Measurements from ENCODE around the gene ALAS1.

DNA sequence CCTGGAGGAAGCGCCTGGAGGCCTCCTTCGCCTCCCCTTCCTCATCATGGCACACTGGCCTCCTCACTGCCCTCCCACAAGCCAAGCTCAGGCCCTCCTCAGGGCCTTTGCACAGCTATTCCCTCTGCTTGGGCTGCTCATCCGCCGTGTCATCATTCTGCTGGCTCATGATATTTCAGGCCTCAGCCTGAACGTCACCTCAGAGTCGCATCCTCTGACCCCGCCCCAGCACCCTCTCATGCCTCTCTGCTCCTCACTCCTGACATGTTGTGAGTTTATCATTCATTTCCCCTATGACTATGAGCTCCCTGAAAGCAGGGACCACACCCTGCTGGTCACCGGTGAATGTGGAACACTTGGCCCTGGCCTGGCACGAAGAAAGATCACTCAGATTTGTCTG, 23.1 kb upstream of the ALAS1 start:
- TF ChIP-seq CTCF (IDR thresholded peaks at IDR 0.05) (no peak), POLR2AphosphoS5 (IDR thresholded peaks at IDR 0.05; ENCODE audit: low read depth, low read length) (no peak), TCF7L2 (IDR thresholded peaks at IDR 0.05; ENCODE audit: low read depth, low read length) (no peak), SIN3A (IDR thresholded peaks at IDR 0.05; ENCODE audit: borderline replicate concordance, insufficient read depth, low read depth, low read length) (no peak)
- TF ChIP-seq, protein P1, sequence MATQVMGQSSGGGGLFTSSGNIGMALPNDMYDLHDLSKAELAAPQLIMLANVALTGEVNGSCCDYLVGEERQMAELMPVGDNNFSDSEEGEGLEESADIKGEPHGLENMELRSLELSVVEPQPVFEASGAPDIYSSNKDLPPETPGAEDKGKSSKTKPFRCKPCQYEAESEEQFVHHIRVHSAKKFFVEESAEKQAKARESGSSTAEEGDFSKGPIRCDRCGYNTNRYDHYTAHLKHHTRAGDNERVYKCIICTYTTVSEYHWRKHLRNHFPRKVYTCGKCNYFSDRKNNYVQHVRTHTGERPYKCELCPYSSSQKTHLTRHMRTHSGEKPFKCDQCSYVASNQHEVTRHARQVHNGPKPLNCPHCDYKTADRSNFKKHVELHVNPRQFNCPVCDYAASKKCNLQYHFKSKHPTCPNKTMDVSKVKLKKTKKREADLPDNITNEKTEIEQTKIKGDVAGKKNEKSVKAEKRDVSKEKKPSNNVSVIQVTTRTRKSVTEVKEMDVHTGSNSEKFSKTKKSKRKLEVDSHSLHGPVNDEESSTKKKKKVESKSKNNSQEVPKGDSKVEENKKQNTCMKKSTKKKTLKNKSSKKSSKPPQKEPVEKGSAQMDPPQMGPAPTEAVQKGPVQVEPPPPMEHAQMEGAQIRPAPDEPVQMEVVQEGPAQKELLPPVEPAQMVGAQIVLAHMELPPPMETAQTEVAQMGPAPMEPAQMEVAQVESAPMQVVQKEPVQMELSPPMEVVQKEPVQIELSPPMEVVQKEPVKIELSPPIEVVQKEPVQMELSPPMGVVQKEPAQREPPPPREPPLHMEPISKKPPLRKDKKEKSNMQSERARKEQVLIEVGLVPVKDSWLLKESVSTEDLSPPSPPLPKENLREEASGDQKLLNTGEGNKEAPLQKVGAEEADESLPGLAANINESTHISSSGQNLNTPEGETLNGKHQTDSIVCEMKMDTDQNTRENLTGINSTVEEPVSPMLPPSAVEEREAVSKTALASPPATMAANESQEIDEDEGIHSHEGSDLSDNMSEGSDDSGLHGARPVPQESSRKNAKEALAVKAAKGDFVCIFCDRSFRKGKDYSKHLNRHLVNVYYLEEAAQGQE (IDR thresholded peaks at IDR 0.05; ENCODE audit: insufficient read depth in 1 of 2, low read depth in 2 of 2, low read length in 1 of 2): no peak
